H9 (cell line): ENCODE data around the gene ARL2BP. TPM values are rescaled to one million over a fixed set of nuclear protein-coding genes. Genes with fewer than 3 reads are reported as not detected.

Source experiments
- DNase-seq: peaks from one replicate; pipeline ENCODE4 v3.0.0-alpha.2; 2017
- H2AFZ ChIP-seq: one replicate; pipeline ENCODE4 v1.6.1; 2013; ENCODE audit warnings: mild to moderate bottlenecking, low read length, control low read depth, moderate library complexity
- H2AK5ac ChIP-seq: 2 replicates; pipeline ENCODE4 v1.6.1; 2013; ENCODE audit warnings: low read length, control low read depth, mixed read lengths; ENCODE audit not compliant: insufficient read length
- H2BK120ac ChIP-seq: one replicate; pipeline ENCODE4 v1.6.1; 2013; ENCODE audit warnings: low read depth, mild to moderate bottlenecking, low read length, control low read depth, inconsistent platforms; ENCODE audit not compliant: poor library complexity, severe bottlenecking
- H2BK12ac ChIP-seq: 2 replicates; pipeline ENCODE4 v1.6.1; 2013; ENCODE audit warnings: low read length, control low read depth, mixed read lengths, low read depth; ENCODE audit not compliant: insufficient read length
- H2BK15ac ChIP-seq: 2 replicates; pipeline ENCODE4 v1.6.1; 2013; ENCODE audit warnings: low read depth, low read length, control low read depth
- H2BK20ac ChIP-seq: one replicate; pipeline ENCODE4 v1.6.1; 2013; ENCODE audit warnings: low read depth, mild to moderate bottlenecking, low read length, control low read depth, inconsistent platforms; ENCODE audit not compliant: poor library complexity, severe bottlenecking
- H2BK5ac ChIP-seq: 2 replicates; pipeline ENCODE4 v1.6.1; 2013; ENCODE audit warnings: low read length, control low read depth, mixed read lengths; ENCODE audit not compliant: insufficient read length
- H3K14ac ChIP-seq: 2 replicates; pipeline ENCODE4 v1.6.1; 2013; ENCODE audit warnings: low read length, control low read depth; ENCODE audit not compliant: insufficient read depth
- H3K18ac ChIP-seq: 2 replicates; pipeline ENCODE4 v1.6.1; 2013; ENCODE audit warnings: low read depth, mild to moderate bottlenecking, mixed read lengths, low read length, control low read depth; ENCODE audit not compliant: insufficient read length
- H3K23ac ChIP-seq: 2 replicates; pipeline ENCODE4 v1.6.1; 2013; ENCODE audit warnings: low read length, control low read depth, mixed read lengths, low read depth; ENCODE audit not compliant: insufficient read length
- H3K23me2 ChIP-seq: 2 replicates; pipeline ENCODE4 v1.6.1; 2013; ENCODE audit warnings: low read depth, mild to moderate bottlenecking, mixed read lengths, low read length, control low read depth; ENCODE audit not compliant: insufficient read length, poor library complexity, severe bottlenecking
- H3K27ac ChIP-seq: 2 replicates; pipeline ENCODE4 v1.5.1; 2013; ENCODE audit warnings: low read length, control low read depth, mixed read lengths, low read depth; ENCODE audit not compliant: insufficient read length
- H3K27me3 ChIP-seq: 2 replicates; pipeline ENCODE4 v1.6.1; 2013; ENCODE audit warnings: low read length, control low read depth, inconsistent platforms; ENCODE audit not compliant: insufficient read depth
- H3K4ac ChIP-seq: 2 replicates; pipeline ENCODE4 v1.6.1; 2013; ENCODE audit warnings: low read depth, mild to moderate bottlenecking, control low read depth, inconsistent platforms, low read length, moderate library complexity
- H3K4me1 ChIP-seq: 2 replicates; pipeline ENCODE4 v1.6.1; 2013; ENCODE audit warnings: low read length, control low read depth, inconsistent platforms; ENCODE audit not compliant: insufficient read depth
- H3K4me2 ChIP-seq: 2 replicates; pipeline ENCODE4 v1.6.1; 2013; ENCODE audit warnings: low read length, control low read depth, mixed read lengths; ENCODE audit not compliant: insufficient read length, insufficient read depth
- H3K56ac ChIP-seq: 2 replicates; pipeline ENCODE4 v1.6.1; 2013; ENCODE audit warnings: low read depth, mild to moderate bottlenecking, mixed read lengths, low read length, control low read depth; ENCODE audit not compliant: insufficient read length
- H3K79me1 ChIP-seq: 2 replicates; pipeline ENCODE4 v1.6.1; 2013; ENCODE audit warnings: low read depth, mild to moderate bottlenecking, moderate library complexity, low read length, control low read depth, inconsistent platforms; ENCODE audit not compliant: insufficient read depth, poor library complexity, severe bottlenecking
- H3K79me2 ChIP-seq: 2 replicates; pipeline ENCODE4 v1.6.1; 2013; ENCODE audit warnings: low read length, control low read depth, inconsistent platforms; ENCODE audit not compliant: insufficient read depth
- H3K9ac ChIP-seq: 2 replicates; pipeline ENCODE4 v1.6.1; 2013; ENCODE audit warnings: low read length, control low read depth, mixed read lengths; ENCODE audit not compliant: insufficient read length; ENCODE audit errors: extremely low read depth
- H3K9me3 ChIP-seq: one replicate; pipeline ENCODE4 v1.6.1; 2013; ENCODE audit warnings: low read depth, low read length, inconsistent platforms; ENCODE audit not compliant: control insufficient read depth
- H3T11ph ChIP-seq: one replicate; pipeline ENCODE4 v1.6.1; 2013; ENCODE audit warnings: mild to moderate bottlenecking, low read length, control low read depth, inconsistent platforms
- H4K20me1 ChIP-seq: one replicate; pipeline ENCODE4 v1.6.1; 2013; ENCODE audit not compliant: control insufficient read depth, insufficient read length, insufficient read depth
- H4K5ac ChIP-seq: 2 replicates; pipeline ENCODE4 v1.6.1; 2013; ENCODE audit warnings: low read depth, mild to moderate bottlenecking, mixed read lengths, low read length, control low read depth; ENCODE audit not compliant: insufficient read length
- H4K8ac ChIP-seq: replicated peaks from 2 replicates; pipeline ENCODE4 v1.6.1; 2013; ENCODE audit warnings: low read length, control low read depth, mixed read lengths, low read depth; ENCODE audit not compliant: insufficient read length
- H4K91ac ChIP-seq: 2 replicates; pipeline ENCODE4 v1.6.1; 2013; ENCODE audit warnings: low read depth, mild to moderate bottlenecking, moderate library complexity, mixed read lengths, low read length, control low read depth; ENCODE audit not compliant: insufficient read length
- H3K27ac Mint-ChIP-seq, 3 experiments: 2 replicates in 2 of 3; 3 replicates in 1 of 3; pipeline ENCODE4 v1.8.0; 2020 to 2021; ENCODE audit warnings: mixed read lengths in 3 of 3, mild to moderate bottlenecking in 1 of 3, moderate library complexity in 1 of 3
- H3K27me3 Mint-ChIP-seq: 2 replicates; pipeline ENCODE4 v1.8.0; 2021; ENCODE audit warnings: low read depth, mild to moderate bottlenecking, moderate library complexity, mixed read lengths
- H3K36me3 Mint-ChIP-seq, 3 experiments: 2 replicates in 2 of 3; 3 replicates in 1 of 3; pipeline ENCODE4 v1.8.0; 2020 to 2021; ENCODE audit warnings: low read depth in 3 of 3, mixed read lengths in 3 of 3; ENCODE audit not compliant: insufficient read depth in 1 of 3
- H3K4me1 Mint-ChIP-seq, 2 experiments: 2 replicates each; pipeline ENCODE4 v1.8.0; 2020; ENCODE audit warnings: mixed read lengths in 2 of 2
- H3K4me3 Mint-ChIP-seq, 2 experiments: 2 replicates in 1 of 2; 3 replicates in 1 of 2; pipeline ENCODE4 v1.8.0; 2020 to 2021; ENCODE audit warnings: mild to moderate bottlenecking in 2 of 2, mixed read lengths in 2 of 2, moderate library complexity in 1 of 2
- H3K9me3 Mint-ChIP-seq, 2 experiments: 2 replicates in 1 of 2; 3 replicates in 1 of 2; pipeline ENCODE4 v1.8.0; 2020; ENCODE audit warnings: mild to moderate bottlenecking in 2 of 2, mixed read lengths in 2 of 2, moderate library complexity in 1 of 2
- total RNA-seq: library from RNA; stranded (reverse); gene quantifications from 2 replicates; pipeline ENCODE4 v1.2.1, GENCODE V29; 2021
- TF ChIP-seq, protein P1 (sequence below): fragments of 200-600 bp; sonication (generic); conservative IDR thresholded peaks from 3 replicates; pipeline ENCODE4 v1.8.0; 2021; ENCODE audit warnings: antibody characterized with exemption, mild to moderate bottlenecking

Gene ARL2BP
- total RNA-seq, 1 experiment from 2014 or later: 18.0 TPM

DNA sequence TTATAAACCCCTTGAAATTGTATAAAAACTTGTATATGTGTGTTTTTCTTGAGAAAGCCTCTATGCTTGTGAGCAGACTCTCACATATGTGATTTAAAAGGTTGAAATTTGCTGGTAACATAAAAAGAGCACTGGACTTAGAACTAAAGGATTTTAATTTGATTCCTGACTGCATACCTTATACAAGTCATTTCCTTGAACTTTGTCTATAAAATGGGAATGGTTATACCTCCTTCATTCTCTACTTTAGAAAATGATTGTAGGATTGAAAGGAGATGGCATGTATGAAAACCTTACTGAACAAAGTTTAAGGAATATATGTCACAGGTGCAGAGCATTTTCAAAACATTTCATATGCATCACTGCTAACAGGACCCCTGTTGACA is 10.4 kb upstream of the ARL2BP start:
- Histone ChIP-seq H2BK5ac (no peak overlapping the region), H2AK5ac (no peak overlapping the region), H2BK15ac (no peak overlapping the region), H3K56ac (no peak overlapping the region), H3K18ac (no peak overlapping the region), H3K14ac (no peak overlapping the region), H3K27me3 (no peaks in the 10 kb centered on the region), H3K27ac (no peak overlapping the region), H3T11ph (no peak overlapping the region), H3K9me3 (no peaks in the 10 kb centered on the region), H4K5ac (no peak overlapping the region), H4K91ac (no peak overlapping the region), H3K4me2 (no peak overlapping the region), H3K79me1 (no peaks in the 10 kb centered on the region), H2BK120ac (no peak overlapping the region), H3K4ac (no peak overlapping the region), H4K8ac (no peak overlapping the region), H2AFZ (no peak overlapping the region), H4K20me1 (no peaks in the 10 kb centered on the region), H3K23me2 (no peaks in the 10 kb centered on the region), H3K4me1 (no peaks in the 10 kb centered on the region), H3K79me2 (no peaks in the 10 kb centered on the region), H3K9ac (no peak overlapping the region), H2BK12ac (no peak overlapping the region), H2BK20ac (no peak overlapping the region), H3K23ac (no peak overlapping the region)
- Mint-ChIP-seq H3K36me3 (peaks cover 18 to 67% (median 55%) of the 10 kb centered on the region in 3 experiments), H3K27ac (no peak overlapping the region), H3K27me3 (no peaks in the 10 kb centered on the region), H3K4me1 (no peaks in the 10 kb centered on the region), H3K9me3 (no peaks in the 10 kb centered on the region), H3K4me3 (no peak overlapping the region)
- DNase-seq: no peak
- TF ChIP-seq, protein P1, sequence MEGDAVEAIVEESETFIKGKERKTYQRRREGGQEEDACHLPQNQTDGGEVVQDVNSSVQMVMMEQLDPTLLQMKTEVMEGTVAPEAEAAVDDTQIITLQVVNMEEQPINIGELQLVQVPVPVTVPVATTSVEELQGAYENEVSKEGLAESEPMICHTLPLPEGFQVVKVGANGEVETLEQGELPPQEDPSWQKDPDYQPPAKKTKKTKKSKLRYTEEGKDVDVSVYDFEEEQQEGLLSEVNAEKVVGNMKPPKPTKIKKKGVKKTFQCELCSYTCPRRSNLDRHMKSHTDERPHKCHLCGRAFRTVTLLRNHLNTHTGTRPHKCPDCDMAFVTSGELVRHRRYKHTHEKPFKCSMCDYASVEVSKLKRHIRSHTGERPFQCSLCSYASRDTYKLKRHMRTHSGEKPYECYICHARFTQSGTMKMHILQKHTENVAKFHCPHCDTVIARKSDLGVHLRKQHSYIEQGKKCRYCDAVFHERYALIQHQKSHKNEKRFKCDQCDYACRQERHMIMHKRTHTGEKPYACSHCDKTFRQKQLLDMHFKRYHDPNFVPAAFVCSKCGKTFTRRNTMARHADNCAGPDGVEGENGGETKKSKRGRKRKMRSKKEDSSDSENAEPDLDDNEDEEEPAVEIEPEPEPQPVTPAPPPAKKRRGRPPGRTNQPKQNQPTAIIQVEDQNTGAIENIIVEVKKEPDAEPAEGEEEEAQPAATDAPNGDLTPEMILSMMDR: no peak
